Activated CD4-positive, alpha-beta T cell treated with anti-CD3 and anti-CD28 coated beads, Interleukin-2, amount 50 U/mL, for 48 hours (primary cell): Measurements from ENCODE around the gene VTCN1.

ENCODE experiments used
- DNase-seq, 2 experiments: peaks; one replicate each; pipeline ENCODE4 v3.0.0-alpha.2; 2020

Gene VTCN1

GRCh38 chr1:117093870-117094621, 116.7 kb downstream of the VTCN1 start:
- peak in 1 of 2 experiments; percentile 32 for DNase-seq
